HepG2 (cell line): ENCODE results near the gene IMPACT. TPM values are rescaled to one million over a fixed set of nuclear protein-coding genes. Genes with fewer than 3 reads are reported as not detected.

Experiments used
- CHD2 ChIP-seq: IDR thresholded peaks from 2 replicates; pipeline ENCODE4 v1.6.1; 2011; ENCODE audit warnings: low read depth, low read length, improper control_type of control experiment
- ERF ChIP-seq: IDR thresholded peaks from 2 replicates; pipeline ENCODE4 v1.6.1; 2018; ENCODE audit warnings: missing biosample characterization, missing genetic modification reagents
- HMGA1 ChIP-seq: sonication (generic); formaldehyde crosslinking; conservative IDR thresholded peaks from 2 replicates; pipeline ENCODE4 v1.4.0; 2020; ENCODE audit warnings: missing genetic modification reagents
- HNF4A ChIP-seq: sonication (generic); formaldehyde crosslinking; IDR thresholded peaks from 2 replicates; pipeline ENCODE4 v1.4.0; 2020; ENCODE audit warnings: missing genetic modification reagents
- KAT2B ChIP-seq: fragments of 150-350 bp; IDR thresholded peaks from 2 replicates; pipeline ENCODE4 v1.6.1; 2014; ENCODE audit warnings: low read depth, low read length, borderline replicate concordance
- KDM4B ChIP-seq: sonication (generic); formaldehyde crosslinking; IDR thresholded peaks from 2 replicates; pipeline ENCODE4 v1.4.0; 2020; ENCODE audit warnings: missing genetic modification reagents
- KLF13 ChIP-seq: sonication (generic); formaldehyde crosslinking; IDR thresholded peaks from 2 replicates; pipeline ENCODE4 v1.4.0; 2020; ENCODE audit warnings: mild to moderate bottlenecking, missing genetic modification reagents
- KMT2A ChIP-seq: sonication (generic); formaldehyde crosslinking; IDR thresholded peaks from 2 replicates; pipeline ENCODE4 v1.4.0; 2020; ENCODE audit warnings: missing genetic modification reagents
- KMT2B ChIP-seq: IDR thresholded peaks from 2 replicates; pipeline ENCODE4 v1.6.1; 2016; ENCODE audit warnings: missing genetic modification reagents, missing compliant biosample characterization
- MNT ChIP-seq: fragments of 450-650 bp; IDR thresholded peaks from 2 replicates; pipeline ENCODE4 v1.6.1; 2016
- NBN ChIP-seq: fragments of 450-650 bp; conservative IDR thresholded peaks from 2 replicates; pipeline ENCODE4 v1.6.1; 2017
- NFE2L1 ChIP-seq: sonication (generic); formaldehyde crosslinking; IDR thresholded peaks from 2 replicates; pipeline ENCODE4 v1.4.0; 2020; ENCODE audit warnings: missing genetic modification reagents, mild to moderate bottlenecking, borderline replicate concordance
- PCBP2 ChIP-seq: fragments of 200-400 bp; formaldehyde crosslinking; optimal IDR thresholded peaks from 2 replicates; pipeline ENCODE3; 2018; ENCODE audit warnings: low read length, low read depth; ENCODE audit not compliant: poor library complexity, severe bottlenecking
- RBM22 ChIP-seq: fragments of 200-400 bp; formaldehyde crosslinking; optimal IDR thresholded peaks from 2 replicates; pipeline ENCODE3; 2017; ENCODE audit warnings: mild to moderate bottlenecking, low read length, moderate library complexity
- SIN3A ChIP-seq: IDR thresholded peaks from 2 replicates; pipeline ENCODE4 v1.6.1; 2011; ENCODE audit warnings: low read depth, mild to moderate bottlenecking, control low read depth, low read length, borderline replicate concordance
- ZFP82 ChIP-seq: sonication (generic); formaldehyde crosslinking; IDR thresholded peaks from 2 replicates; pipeline ENCODE4 v1.5.1; 2020; ENCODE audit warnings: mild to moderate bottlenecking, missing genetic modification reagents, borderline replicate concordance
- ZNF230 ChIP-seq: sonication (generic); formaldehyde crosslinking; IDR thresholded peaks from 2 replicates; pipeline ENCODE4 v1.4.0; 2020; ENCODE audit warnings: mild to moderate bottlenecking, missing genetic modification reagents
- ZNF251 ChIP-seq: sonication (generic); formaldehyde crosslinking; IDR thresholded peaks from 2 replicates; pipeline ENCODE4 v1.9.0; 2021; ENCODE audit warnings: mild to moderate bottlenecking, missing genetic modification reagents
- ZNF451 ChIP-seq: sonication (generic); formaldehyde crosslinking; IDR thresholded peaks from 2 replicates; pipeline ENCODE4 v1.5.0; 2020; ENCODE audit warnings: mild to moderate bottlenecking, missing genetic modification reagents
- ZNF549 ChIP-seq: sonication (generic); formaldehyde crosslinking; IDR thresholded peaks from 2 replicates; pipeline ENCODE4 v1.5.0; 2020; ENCODE audit warnings: missing genetic modification reagents
- ZNF556 ChIP-seq: sonication (generic); formaldehyde crosslinking; IDR thresholded peaks from 2 replicates; pipeline ENCODE4 v1.4.0; 2020; ENCODE audit warnings: mild to moderate bottlenecking, missing genetic modification reagents, borderline replicate concordance
- ZNF562 ChIP-seq: sonication (generic); formaldehyde crosslinking; IDR thresholded peaks from 2 replicates; pipeline ENCODE4 v1.8.0; 2022; ENCODE audit warnings: missing genetic modification reagents, borderline replicate concordance
- ZNF644 ChIP-seq: IDR thresholded peaks from 2 replicates; pipeline ENCODE4 v1.6.1; 2016; ENCODE audit warnings: low read depth
- ZSCAN29 ChIP-seq: sonication (generic); formaldehyde crosslinking; conservative IDR thresholded peaks from 2 replicates; pipeline ENCODE4 v1.4.0; 2020; ENCODE audit warnings: mild to moderate bottlenecking, missing genetic modification reagents
- polyA plus RNA-seq, 8 experiments: library from polyadenylated mRNA; depleted of rRNA in 3 of 8; stranded (reverse) in 7 of 8; unstranded in 1 of 8; fragments of >200 nt; fragmentation: Illumina TruSeq in 4 of 8; extraction: Trizol in 4 of 8; gene quantifications; 2 replicates each; pipeline versions ENCODE4 v1.2.1 to v1.2.3, GENCODE V29; 2011 to 2016; ENCODE audit warnings: low read depth in 4 of 8, missing spikeins in 1 of 8, mixed read lengths in 1 of 8; ENCODE audit not compliant: insufficient read depth in 1 of 8
- total RNA-seq, 5 experiments: library from RNA; depleted of rRNA; stranded (reverse); fragments of >200 nt; fragmentation: Illumina TruSeq; extraction: Trizol; gene quantifications; 2 replicates each; pipeline ENCODE4 v1.2.3, GENCODE V29; 2016; ENCODE audit warnings: low read depth in 1 of 5
- TF ChIP-seq, protein P1 (sequence below): sonication (generic); formaldehyde crosslinking; IDR thresholded peaks from 2 replicates; pipeline ENCODE4 v1.4.0; 2020; ENCODE audit warnings: mild to moderate bottlenecking, missing genetic modification reagents
- TF ChIP-seq, protein P2 (sequence below): sonication (generic); formaldehyde crosslinking; IDR thresholded peaks from 2 replicates; pipeline ENCODE4 v1.8.1; 2022; ENCODE audit warnings: low read depth, mild to moderate bottlenecking, missing genetic modification reagents

The IMPACT gene
- total and polyA plus RNA-seq, 2 of the 13 experiments (the other 11 are each of a cell fraction or from before 2014, with no cell fraction given): 5.0 to 7.7 TPM

DNA sequence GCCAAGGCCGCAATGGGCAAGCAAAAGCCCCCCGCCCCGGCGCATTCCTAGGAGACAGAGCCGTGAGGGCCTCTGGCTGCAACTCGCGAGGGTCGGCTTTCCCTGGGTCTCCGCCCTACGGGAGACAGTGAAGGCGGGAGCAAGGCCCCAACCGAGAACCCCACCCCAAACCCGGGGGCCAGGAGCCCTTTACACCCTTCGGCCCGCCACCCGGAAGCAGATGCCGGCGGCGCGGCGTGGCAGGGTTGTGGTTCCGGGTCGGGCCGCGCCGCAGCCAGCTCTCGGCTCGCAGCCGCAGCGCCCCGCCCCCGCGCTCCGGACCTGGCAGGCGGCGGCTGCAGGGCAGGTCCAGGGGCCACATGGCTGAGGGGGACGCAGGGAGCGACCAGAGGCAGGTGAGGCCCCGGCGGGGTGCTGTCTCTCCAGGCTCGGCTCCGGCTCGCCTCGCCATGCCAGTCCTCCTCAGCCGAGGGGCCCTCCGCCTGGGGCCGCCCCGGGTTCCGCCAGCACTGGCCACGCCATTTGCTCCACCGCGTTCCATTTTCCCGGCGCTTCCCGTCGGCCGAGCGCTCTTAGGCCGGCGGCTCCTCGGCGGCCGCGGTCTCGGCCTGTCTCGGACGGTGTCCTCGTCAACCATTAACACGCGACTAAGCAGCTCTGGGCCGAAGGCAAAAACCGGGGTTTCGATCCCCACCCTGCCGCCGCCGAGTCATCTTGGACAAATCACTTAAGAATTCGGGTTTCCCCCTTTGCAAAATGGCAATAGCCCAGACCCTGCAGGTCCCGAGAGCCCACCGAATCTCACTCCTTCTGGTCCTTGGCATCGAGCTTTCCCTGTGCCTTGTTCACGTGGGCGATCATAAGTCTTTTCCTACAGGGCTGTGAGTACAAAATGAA, at the start of gene IMPACT (continued):
- TF ChIP-seq, protein P1, sequence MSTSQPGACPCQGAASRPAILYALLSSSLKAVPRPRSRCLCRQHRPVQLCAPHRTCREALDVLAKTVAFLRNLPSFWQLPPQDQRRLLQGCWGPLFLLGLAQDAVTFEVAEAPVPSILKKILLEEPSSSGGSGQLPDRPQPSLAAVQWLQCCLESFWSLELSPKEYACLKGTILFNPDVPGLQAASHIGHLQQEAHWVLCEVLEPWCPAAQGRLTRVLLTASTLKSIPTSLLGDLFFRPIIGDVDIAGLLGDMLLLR (CRISPR knock-in tag): no peak
- TF ChIP-seq MNT (no peak), NFE2L1 (CRISPR knock-in tag) (no peak), ERF (peak; percentile 62; the same call in 1 of the 2 replicates), ZNF556 (CRISPR knock-in tag) (no peak), RBM22 (no peak), KDM4B (no peak), HMGA1 (CRISPR knock-in tag) (no peak), ZNF549 (CRISPR knock-in tag) (no peak), KLF13 (CRISPR knock-in tag) (no peak), NBN (no peak), ZNF451 (CRISPR knock-in tag) (0 out of 2 replicates have a peak, but pooled peaks have one; percentile 54), SIN3A (no peak), ZSCAN29 (CRISPR knock-in tag) (no peak), ZNF230 (0 out of 2 replicates have a peak, but pooled peaks have one; percentile 42), KMT2A (no peak), HNF4A (CRISPR knock-in tag) (no peak), PCBP2 (no peak), KAT2B (no peak), ZNF644 (CRISPR knock-in tag) (no peak), ZNF562 (CRISPR knock-in tag) (no peak; the same call in 1 of the 2 replicates), KMT2B (CRISPR knock-in tag) (peak; percentile 58; the same call in 1 of the 2 replicates), CHD2 (no peak), ZNF251 (CRISPR knock-in tag) (no peak), ZFP82 (0 out of 2 replicates have a peak, but pooled peaks have one; percentile 45)
- TF ChIP-seq, protein P2, sequence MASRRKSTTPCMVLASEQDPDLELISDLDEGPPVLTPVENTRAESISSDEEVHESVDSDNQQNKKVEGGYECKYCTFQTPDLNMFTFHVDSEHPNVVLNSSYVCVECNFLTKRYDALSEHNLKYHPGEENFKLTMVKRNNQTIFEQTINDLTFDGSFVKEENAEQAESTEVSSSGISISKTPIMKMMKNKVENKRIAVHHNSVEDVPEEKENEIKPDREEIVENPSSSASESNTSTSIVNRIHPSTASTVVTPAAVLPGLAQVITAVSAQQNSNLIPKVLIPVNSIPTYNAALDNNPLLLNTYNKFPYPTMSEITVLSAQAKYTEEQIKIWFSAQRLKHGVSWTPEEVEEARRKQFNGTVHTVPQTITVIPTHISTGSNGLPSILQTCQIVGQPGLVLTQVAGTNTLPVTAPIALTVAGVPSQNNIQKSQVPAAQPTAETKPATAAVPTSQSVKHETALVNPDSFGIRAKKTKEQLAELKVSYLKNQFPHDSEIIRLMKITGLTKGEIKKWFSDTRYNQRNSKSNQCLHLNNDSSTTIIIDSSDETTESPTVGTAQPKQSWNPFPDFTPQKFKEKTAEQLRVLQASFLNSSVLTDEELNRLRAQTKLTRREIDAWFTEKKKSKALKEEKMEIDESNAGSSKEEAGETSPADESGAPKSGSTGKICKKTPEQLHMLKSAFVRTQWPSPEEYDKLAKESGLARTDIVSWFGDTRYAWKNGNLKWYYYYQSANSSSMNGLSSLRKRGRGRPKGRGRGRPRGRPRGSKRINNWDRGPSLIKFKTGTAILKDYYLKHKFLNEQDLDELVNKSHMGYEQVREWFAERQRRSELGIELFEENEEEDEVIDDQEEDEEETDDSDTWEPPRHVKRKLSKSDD (CRISPR knock-in tag): no peak
